T-helper 1 cell treated with Interleukin-12 subunit alpha and Interleukin-12 subunit beta and Interleukin-4 antibody, amounts not matched to agents 30 ng/mL and 1 ng/mL, for 36 hours (primary cell): ENCODE measurements around the gene IFNAR1. TPM values are rescaled to one million over a fixed set of nuclear protein-coding genes. Genes with fewer than 3 reads are reported as not detected.

Experiments used
- intact Hi-C: fragments of 100-400 bp; cut with micrococcal nuclease; formaldehyde crosslinking; loops from one replicate; pipeline ENCODE4 v1.15.1; 2024
- total RNA-seq: library from RNA; stranded (reverse); gene quantifications from 2 replicates; pipeline ENCODE4 v1.2.3, GENCODE V29; 2022

IFNAR1 gene
- total RNA-seq, 1 donor from 2014 or later, result 34.7 TPM

- intact Hi-C loops, result no loop called here
Measured at GRCh38 chr21:33305938-33306337, 18.8 kb upstream of the IFNAR1 start.

DNA sequence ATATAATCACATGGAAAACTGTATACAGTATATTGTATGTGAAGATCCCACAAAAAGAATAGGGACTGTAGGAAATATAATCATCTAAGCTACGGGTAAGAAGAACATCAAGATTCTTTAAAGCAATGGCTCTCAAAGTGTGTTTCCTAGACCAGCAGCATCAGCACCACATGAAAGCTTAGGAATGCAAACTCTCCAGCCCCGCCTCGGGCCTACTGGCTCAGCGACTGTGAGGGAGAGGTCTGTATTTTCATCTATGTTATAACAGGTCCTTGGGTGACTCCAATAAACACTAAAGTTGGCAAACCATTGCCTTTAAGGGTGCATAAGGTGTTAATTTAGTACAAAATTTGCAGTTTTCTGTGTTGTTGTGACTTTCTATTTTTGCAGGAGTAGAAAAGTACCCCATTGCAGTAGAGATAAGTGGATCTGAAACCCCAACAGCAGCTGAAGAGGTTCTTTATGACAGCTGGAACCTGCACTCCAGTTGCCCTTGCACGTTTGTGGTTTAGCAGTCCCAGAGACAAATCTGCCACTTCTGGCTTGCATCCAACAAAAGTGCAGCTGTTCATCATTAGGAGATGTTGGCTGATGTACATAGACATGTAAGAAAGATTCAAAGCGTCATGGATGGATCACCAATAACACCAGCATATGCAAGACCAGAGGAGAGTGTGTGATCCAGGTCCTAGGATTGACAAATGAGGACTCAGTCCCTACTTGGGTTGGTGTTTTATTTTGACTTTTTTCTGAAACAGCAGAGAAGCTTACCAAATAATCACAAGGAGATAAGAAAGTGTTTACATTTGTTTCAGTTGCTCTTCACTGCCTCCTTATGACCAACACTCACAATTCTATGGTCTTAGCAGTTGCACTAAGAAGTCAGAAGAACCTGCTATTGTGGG is 15.9 kb upstream of the IFNAR1 start:
- intact Hi-C loops, result no loop called here

- intact Hi-C loops, result no loop called here
Measured at GRCh38 chr21:33309778-33310177, 15.0 kb upstream of the IFNAR1 start.

DNA sequence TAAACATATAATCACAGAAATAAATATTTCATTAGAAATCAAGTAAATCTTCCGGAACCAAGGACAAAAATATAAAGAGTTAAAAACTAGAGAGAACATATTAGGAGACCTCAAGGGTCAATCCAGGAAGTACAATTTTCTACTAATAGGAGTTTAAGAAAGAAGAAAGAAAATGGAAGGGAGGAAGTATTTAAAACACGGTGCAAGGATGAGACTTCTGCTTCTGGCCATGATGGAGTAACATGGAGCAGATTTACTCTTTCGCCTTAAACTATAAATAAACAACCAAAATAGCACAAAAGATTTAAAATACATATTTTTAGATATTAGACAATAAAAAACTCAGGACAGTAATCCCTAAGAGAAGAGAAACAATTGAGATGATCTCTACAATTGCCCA is 12.6 kb upstream of the IFNAR1 start:
- intact Hi-C loops, result no loop called here

GRCh38 chr21:33313183-33313582 is 11.6 kb upstream of the IFNAR1 start:
- intact Hi-C loops, result no loop called here

- intact Hi-C loops, result no loop called here
Measured at GRCh38 chr21:33313611-33314010, 11.2 kb upstream of the IFNAR1 start.

- intact Hi-C loops, result no loop called here
Measured at GRCh38 chr21:33314111-33314510, 10.7 kb upstream of the IFNAR1 start.

GRCh38 chr21:33315946-33316710 is 8.6 kb upstream of the IFNAR1 start:
- intact Hi-C loops, result no loop called here

DNA sequence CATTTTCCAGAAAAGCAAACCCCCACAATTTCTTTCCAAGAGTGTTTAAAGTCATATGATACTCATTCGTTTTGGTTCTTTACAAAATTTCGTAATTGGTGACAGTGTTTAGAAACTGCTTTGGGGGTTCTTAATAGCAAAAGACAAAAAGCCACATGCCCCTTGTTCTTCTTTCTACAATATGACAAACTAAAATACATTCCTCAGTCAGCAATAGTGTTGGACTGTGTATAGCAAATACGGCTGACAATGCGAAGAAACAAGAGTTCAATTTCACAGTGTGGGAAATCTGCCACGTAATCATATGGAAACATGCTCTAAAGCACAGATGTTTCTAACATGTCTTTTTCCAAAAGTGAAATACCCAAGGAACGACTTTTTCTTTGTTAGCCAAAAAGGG is 7.6 kb upstream of the IFNAR1 start:
- intact Hi-C loops, result no loop called here

DNA sequence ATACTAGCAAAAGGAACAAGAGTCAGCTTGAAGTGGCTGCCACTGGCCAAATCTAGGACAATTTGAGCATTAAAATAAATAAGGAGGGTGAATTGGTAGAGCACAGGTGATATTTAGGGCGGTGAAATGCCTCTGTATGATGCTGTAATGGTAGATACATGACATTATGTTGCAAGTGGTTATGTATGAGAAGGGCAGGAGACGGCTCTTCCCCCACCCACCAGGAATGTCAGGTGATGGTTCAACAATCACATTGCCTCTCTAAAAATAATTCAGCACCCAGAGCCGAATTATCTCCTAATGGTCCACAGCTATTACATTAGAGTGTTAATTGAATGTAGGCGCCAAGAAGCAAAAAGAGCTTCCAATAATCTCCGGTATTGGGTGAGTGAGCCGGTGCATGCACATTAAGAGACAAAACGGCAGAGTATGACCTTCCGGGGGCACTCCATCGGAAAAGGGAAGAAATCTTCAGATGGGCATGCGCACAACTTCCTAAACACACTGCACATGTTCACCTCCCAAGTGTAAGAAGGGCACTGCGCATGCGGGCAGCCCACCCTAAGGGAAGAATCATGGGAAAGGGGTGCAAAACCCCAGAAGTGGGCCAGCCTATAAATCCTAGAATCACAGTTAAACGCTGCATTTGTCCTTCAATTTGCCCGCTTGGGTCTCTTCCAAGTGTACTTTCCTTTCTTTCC is 6.8 kb upstream of the IFNAR1 start:
- intact Hi-C loops, result no loop called here

DNA sequence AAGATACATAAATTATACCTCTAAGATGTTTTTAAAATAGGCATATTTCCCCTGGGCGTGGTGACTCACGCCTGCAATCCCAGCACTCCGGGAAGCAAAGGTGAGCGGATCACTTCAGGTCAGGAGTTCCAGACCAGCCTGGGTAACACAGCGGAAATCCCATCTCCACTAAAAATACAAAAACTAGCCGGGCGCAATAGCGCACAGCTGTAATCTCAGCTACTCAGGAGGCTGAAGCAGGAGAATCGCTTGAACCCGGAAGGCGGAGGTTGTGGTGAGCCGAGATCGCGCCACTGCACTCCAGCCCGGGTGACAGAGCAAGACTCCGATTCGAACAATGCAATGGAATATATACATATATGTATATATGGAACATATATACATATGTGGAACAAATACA is 3.8 kb upstream of the IFNAR1 start:
- intact Hi-C loops, result loop anchor here (5.0 to 10.0 kb wide), 5 partner anchors 264 to 1704 kb away; partner anchors contain the start of genes CFAP298, DONSON and SOD1

DNA sequence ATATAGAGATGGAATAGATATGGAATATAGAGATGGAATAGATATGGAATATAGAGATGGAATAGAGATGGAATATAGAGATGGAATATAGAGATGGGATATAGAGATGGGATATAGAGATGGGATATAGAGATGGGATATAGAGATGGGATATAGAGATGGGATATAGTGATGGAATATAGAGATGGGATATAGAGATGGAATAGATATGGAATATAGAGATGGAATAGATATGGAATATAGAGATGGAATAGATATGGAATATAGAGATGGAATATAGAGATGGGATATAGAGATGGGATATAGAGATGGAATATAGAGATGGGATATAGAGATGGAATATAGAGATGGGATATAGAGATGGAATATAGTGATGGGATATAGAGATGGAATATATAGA is 1.2 kb upstream of the IFNAR1 start:
- intact Hi-C loops, result loop anchor here (1.0 to 10.0 kb wide), 18 partner anchors 38 to 1701 kb away; partner anchors contain the start of genes CFAP298, DONSON, GART and IL10RB

DNA sequence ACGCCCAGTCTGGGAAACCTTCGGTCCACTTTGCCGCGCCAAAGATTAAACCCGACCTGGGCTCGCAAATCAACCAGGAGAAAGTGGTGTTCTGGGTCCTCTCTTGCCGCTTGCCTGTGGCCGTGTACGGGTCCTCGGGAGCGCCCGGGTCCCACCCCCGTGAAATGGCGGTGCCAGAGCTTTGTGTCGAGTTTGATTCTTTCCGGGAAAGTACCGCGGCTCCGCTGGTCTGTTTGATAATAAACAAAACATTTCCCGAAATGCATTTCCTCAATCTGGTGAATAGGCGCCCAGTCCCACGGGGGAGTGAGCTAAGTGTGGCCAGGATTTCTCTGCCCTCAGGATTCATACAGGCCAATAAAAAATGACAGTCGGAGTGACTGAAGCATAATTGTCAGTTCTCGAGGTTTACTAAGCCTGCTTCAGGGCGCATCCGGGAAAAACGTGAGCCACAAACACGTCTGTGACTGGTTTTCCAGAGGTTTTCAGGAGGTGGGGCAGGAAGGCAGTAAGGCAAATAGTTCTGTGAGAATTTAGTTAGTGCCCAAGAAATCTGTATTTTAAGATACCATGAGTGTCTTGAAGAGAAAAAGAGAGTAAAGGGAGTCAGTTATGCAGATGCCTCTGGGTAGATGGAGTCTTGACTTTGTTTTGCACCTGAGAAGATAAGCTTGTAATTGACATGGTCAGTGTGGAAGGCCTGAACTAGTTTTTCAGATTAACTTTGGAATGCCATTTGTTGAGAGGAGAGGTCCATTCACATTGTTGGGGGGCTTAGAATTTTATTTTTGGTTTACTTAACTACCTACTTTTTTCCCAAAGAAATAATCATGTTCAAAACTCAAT is 675 bp downstream of the IFNAR1 start:
- intact Hi-C loops, result loop anchor here (1.0 to 10.0 kb wide), 10 partner anchors 49 to 1699 kb away; partner anchors contain the start of genes DNAJC28, DONSON and SOD1

DNA sequence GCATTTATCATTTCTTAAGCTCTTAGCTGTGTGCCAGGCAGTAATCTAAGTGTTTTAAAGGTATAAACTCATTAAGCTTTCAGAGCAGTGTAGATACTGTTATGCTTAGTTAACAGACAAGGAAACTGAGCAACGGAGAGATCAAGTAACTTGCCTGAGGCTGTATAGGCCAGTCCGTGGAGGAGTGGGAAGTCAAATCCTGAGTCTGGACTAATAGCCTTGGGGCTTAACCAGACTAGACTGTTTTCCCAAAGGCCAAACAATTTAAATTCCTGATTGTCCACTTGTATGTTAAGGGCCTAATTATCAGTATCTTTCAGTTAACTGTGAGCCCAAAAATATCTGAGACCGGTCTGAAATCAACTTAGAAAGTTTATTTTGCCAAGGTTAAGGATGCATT is 2.6 kb downstream of the IFNAR1 start:
- intact Hi-C loops, result loop anchor here (10.0 kb wide), 4 partner anchors 257 to 1697 kb away; partner anchors contain the start of genes DONSON and SOD1

- intact Hi-C loops, result loop anchor here (10.0 kb wide), 4 partner anchors 257 to 1697 kb away; partner anchors contain the start of genes DONSON and SOD1
Measured at GRCh38 chr21:33327792-33328433, 3.1 kb downstream of the IFNAR1 start.

DNA sequence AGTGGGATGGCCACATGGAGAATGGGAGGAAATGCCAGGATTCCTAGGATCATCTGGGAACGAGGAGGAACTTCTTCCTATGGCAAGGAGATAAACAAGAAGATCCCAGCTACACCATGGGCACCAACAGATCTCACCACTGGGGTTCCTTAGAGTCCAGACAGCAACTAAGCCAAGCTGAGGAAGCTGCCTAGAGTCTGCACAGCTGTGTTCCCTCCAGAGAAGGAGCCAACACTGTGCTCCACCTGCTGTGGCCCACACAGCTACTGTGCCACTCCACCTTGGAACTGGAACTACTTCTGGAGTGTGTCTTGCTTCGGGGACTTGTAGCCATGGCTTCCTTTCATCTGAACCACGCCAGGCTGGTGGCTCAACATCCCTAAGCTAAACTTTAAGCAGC is 6.0 kb downstream of the IFNAR1 start:
- intact Hi-C loops, result no loop called here

DNA sequence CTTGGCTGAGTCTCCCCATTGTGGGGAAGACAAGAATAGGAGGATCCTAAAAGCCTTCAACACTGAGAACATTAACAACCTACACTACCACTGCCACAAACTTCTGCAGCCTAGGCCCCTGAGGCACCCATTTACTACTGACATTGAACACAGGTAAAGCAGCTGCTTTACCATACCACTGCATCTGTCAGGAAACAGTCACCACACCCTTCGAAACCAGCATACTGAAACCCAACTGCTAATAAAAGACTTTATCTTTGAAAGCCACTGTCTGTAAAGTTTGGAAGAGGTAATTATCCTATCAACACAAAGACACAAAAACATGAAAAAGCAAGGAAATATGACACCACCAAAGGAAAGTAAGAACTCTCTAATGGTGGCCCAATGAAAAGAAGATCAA is 7.4 kb downstream of the IFNAR1 start:
- intact Hi-C loops, result no loop called here

- intact Hi-C loops, result no loop called here
Measured at GRCh38 chr21:33334191-33334590, 9.4 kb downstream of the IFNAR1 start.

DNA sequence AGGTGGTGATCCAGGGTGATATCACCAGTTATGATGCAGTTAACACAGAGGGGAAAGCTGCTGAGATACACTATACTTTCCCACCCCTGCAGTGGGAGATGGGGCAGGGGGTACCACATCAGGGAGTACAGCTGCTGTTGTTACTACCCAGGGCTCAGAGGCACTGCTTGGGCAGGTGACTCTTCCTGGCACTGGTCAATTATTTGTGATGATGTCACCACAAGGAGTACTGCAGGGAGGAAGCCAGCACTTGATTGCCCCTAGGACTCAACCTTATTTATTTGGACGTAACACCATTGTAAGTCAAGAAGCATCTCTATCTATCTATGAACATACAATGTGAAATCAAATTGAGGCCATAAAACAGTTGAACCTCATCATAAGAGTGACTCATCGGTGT is 10.1 kb downstream of the IFNAR1 start:
- intact Hi-C loops, result no loop called here

DNA sequence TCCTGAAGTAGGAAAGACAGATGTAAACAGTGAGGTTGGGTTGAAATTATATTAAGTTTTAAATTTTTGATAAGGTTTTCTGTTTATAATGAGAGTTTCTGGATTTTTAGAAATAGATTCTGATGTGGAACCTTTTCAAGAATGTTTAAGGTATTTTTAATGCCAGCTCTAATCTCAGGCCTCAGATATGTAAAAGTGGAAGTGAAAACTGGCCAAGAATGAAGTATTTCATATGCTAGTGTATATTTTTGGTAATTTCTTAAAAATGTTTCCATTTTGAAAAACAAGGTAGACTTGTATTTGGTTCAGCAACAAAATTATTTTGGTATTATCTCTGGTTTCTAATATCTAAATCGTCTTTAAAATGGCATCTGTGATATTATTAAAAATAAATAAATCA is 14.4 kb downstream of the IFNAR1 start:
- intact Hi-C loops, result no loop called here
